HG03432 (cell line): ENCODE results near the gene MRPS2.
"Not testable (repeated sequence)": the region's sequence is repeated elsewhere in the genome, so short reads cannot be mapped to it uniquely, and the experiment has no call there.

Experiments
- ATAC-seq: cut with Tn5 transposase; IDR thresholded peaks from one replicate; pipeline ENCODE4 v1.9.1; 2021; ENCODE audit warnings: mild to moderate bottlenecking, moderate library complexity; ENCODE audit not compliant: unreplicated experiment

MRPS2 gene

DNA sequence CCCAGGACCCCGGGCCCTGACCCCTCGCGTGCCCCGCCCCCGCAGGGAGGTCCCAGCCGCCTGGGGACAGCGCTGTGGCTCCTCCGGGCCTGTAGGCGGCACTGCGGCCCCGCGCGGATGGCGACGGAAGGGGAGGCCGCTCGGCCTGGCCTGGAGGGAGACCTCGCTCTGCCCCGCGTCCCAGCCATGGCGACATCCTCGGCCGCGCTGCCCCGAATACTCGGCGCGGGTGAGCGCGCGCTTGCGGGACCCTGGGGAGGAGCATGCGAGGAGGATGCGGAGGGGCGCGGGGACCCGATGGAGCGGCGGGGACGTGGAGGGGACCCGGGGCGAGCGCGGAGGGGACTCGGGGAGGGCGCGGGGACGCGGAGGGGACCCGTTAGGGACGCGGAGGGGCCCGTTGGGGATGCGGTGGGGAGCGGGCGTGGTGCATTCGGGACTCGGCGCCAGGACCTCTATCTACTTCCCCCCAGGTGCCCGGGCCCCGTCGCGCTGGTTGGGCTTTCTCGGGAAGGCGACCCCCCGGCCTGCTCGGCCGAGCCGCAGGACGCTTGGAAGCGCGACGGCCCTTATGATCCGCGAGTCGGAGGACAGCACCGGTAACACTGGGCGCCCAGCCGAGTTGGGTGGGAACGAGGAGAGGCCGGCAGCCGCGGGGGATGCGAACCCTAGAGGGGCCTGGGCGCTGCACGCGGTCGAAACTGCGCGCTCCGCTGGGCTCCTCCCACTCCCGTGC, at the start of gene MRPS2:
TSS of gene MRPS2 (plus strand) at position 158 of the 736 bp plus-strand sequence. CDS start at position 187, 29 bp downstream.
- ATAC-seq = peak; percentile 83

DNA sequence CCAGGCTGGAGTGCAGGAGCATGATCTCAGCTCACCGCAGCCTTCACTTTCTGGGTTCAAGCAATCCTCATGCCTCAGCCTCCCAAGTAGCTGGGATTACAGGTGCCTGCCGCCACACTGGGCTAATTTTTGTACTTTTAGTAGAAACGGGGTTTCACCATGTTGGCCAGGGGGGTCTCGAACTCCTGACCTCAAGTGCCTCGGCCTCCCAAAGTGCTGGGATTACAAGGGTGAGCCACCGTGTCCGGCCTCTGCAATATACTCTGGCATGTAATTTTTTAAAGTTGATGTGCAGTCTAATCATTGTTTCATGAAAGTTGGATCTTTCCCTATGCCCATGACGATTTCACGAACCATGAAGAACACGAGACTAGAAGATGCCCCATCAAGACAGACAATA, 49.5 kb upstream of the MRPS2 start:
- no peak for ATAC-seq

DNA sequence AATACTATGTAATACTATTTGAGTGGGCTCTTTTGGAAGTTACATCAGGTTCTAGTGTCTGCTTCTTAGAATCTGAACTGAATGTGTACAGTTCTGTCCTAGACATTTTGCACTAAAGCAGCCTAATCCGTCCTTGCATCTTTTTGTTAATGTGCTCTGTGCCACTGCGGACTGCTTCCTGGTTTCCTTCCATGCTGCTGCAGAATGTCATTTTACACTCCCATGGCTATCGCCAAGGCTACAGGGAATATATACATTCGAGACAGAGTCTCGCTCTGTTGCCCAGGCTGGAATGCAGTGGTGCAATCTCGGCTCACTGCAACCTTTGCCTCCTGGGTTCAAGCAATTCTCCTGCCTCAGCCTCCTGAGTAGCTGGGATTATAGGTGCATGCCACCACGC, 48.6 kb upstream of the MRPS2 start:
- not testable (repeated sequence) for ATAC-seq

DNA sequence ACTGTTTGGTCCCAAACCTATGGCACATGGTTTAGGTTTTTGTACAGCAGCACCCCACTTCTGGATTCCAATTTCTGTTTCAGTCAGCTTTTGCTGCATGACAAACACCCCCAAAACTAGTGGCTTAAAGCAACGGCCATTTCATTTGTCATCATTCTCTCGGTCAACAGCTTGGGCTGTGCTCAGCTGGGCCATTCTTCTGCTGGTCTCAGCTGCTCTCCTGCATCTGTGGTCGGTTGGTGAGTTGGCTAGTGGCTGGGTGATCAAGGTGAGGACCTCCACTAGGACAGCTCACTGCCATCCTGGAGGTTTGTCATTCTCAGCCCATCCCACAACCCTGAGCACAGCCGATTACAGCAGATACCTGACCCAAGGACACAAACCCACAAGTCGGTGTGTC, 45.7 kb upstream of the MRPS2 start:
- ATAC-seq = no peak

DNA sequence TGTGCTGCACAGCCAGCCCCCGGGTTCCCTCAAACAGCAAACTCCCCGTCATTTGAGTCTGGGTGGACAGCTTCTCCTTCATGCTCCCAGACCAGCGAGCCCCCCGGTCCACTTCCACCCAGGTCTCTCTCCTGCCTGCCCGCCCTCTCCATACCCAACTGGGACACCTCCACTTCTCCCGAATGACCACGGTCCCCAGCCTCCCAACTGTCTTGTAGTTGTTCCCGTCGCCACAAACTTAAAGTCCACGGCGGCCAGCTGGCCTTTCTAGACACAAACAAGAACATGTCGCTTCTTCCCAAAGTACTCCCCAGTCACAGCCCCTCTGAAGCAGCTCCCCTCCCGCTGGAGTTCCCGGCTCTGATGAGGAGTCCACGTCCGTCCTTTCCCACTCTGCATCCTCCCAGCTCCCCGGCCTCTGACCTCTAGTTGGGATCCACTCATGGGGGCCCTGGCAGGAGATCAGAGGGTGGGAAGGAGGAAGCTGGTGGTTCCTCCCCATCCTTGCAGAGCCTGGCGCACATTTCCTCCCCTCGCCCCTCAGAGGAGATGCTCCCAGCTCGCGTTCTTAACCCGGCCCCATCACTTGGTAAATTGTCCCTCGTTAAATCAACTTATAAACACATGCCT, 45.0 kb upstream of the MRPS2 start:
- ATAC-seq = no peak

DNA sequence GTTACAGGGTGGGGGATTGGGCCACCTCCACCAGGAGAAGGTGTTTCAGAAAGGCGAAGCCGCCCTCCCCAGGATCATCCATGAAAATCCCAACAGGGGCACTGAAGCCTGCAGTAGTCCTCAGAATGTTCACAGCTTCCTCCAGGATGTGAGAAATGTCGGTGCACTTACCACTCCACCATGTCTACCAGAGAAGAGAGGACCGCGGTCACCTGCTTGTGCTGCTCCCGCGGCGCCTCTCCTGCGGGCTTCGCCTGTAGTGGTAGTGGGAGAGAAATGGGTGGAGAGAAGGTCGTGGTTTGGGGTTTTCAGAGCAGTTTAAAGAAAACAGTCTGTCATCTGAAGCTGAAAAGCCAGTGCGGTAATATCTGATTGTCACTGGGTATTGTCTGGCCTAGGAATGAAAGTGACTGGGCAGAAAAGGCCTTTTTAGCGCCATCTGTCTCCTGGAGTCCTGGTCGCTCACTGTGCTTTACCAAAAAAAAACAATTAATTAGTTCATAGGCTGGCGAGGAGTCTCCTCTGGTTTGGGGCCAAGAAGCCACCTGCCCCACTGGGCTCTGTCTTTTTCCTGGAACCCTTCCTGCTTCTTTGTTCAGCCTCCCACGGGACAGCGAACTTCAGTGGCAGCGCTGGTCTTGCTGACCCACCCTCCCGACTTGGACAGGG, 43.9 kb upstream of the MRPS2 start:
- no peak for ATAC-seq

DNA sequence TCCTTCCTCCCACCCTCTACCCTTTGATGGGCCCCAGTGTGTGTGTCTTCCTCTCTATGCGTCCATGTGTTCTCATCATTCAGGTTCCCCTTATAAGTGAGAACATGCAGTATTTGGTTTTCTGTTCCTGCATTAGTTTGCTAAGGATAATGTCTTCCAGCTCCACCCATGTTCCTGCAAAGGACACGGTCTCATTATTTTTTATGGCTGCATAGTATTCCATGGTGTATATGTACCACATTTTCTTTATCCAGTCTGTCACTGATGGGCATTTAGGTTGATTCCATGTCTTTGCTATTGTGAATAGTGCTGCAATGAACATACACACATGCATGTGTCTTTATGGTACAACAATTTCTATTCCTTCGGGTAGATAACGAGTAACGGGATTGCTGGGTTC, 42.0 kb upstream of the MRPS2 start:
- ATAC-seq = not testable (repeated sequence)

DNA sequence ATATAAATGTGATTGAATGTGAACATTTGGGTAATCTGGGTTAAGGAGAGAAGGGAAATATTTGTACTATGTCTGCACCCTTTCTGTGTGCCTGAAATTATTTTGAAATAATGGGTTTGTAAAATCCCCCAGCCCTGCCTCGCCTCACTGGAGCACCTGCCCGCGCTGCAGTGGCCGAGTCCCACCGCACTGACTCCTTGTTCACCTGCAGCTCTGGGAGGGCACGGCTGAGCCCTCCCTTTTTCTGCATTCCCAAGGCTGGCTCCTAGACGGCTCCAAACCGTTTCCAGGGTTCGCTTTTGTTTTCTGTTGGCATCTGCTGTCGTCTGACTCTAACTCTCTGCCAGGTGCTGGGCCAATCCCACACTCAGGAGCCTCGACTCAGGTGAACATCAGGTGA, 38.5 kb upstream of the MRPS2 start:
- no peak for ATAC-seq

DNA sequence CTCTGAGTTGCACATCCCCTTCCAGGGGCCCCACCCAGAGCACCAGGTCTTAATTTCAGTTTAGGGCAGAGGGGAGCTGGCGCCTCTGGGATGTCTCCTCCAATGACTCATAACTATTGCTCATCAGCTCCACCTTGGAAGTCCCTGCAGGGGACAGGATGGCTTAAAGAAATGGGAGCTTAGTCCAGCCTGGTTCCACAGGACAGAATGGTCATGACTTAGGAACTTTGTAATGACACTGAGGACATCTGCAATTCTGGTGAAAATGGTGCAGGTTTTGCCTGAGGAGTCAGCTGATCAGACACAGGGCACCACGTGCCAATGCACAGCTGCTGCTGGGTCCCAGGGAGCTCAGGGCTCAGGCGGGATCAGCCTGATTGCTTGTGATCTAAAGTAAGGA, 37.3 kb upstream of the MRPS2 start:
- no peak for ATAC-seq

DNA sequence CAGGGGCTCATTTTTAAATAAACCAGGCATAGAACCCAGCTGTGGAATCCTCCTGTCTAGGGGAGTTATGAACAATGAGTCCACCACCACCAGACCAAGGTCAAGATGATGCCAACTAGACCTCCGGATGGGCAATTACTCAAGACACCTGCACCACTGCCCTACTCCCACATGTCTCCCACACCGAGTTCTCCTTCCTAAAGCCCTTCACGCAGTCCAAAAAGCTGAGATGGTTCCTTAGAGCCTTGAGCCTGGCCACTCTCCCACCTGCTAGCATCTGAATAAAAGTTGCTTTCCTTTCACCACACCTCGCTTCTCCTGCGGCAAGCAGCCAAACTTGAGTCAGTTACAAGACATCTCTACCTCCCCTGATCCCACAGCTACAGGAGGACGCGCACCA, 36.3 kb upstream of the MRPS2 start:
- no peak for ATAC-seq

DNA sequence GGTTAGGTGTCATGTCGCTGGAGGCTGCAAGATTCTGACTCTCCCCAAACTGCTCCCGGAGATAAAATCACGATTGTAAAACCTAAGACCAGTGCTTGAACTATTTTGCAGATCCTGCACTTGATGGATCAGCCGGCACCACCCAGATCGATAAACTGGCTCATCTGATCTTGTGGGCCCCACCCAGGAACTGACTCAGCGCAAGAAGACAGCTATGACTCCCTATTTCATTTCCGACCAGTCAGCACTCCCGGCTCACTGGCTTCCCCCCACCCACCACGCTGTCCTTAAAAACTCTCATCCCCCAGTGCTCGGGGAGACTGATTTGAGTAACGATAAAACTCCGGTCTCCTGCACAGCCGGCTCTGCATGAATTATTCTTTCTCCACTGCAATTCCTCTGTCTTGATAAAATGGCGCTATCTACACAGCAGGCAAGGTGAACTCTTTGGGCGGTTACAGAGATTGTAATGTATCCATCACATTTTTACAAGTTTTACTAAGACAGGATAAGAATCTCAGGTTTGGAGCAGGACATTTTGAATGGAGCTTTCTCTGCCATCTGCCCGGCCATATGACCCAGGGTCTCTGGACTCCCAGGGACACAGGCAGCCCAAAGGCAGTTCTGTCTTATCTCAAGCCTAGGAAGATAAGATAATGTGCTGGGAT, 31.5 kb upstream of the MRPS2 start:
- no peak for ATAC-seq

DNA sequence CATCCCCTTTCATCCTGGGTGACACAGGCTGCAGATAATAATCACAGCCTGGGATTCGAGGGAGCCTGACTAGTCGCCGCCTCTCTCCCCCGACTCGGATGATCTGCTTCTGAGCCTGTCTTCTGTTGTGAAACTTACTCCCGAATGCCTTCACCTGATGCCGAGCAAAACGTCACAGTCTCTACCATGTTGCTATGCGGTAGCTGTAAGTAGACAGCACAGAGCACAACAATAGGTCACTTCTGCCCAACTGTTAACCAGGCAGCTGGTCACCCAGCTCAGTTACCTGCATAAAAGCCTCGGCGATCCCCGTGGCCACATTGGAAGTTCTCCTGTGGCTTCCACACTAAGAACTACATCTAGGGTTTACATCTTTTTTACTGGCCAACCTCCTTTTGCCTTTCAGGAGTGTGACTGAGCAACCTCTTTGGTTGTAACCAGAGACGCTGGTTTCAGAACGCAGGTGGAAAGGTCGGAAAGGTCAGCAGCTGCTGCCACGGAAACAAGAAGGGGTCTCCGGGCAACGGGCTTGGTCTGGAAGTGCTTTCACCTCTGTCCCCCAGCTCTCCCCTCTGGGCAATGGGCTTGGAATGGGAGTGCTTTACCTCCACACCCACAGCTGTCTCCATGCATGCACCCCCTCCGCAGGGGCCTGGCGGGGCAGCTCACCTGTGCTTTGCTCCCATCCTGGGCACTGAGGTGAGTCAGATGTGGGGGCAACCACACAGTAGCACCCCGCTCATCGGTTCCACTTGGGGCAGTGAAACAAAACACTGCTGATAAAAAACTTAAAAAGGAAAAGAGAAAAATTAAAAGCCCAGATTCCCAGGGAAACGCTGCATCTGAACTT, 28.5 kb upstream of the MRPS2 start:
- no peak for ATAC-seq

DNA sequence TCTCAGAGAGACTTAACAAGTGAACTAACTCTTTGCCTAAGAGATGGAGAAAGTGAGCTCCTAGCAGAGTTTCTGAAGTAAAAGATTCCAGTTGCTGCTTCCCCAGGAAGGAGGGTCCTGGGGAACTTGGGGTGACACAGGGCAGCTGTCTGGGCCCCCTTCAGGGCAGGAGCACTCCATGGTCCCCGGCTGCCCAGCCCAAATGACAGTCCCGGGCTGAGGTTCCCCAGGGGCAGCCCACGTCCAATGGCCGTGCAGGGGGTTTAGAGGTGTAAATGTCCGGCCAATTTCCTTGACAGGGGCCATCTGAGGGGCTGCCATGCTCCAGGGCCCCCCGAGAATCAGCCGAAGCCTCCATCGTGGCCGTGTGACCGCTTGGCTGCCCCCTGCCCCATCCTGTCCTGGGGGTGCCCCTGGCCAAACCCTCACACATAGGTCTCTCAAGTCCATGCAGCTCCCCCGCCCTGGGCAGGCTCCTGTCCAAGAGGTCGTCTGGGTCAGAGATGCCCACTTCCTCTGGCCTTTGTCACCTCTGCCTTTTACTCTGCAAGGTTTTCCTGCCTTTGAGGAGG, 26.4 kb upstream of the MRPS2 start:
- ATAC-seq = no peak

DNA sequence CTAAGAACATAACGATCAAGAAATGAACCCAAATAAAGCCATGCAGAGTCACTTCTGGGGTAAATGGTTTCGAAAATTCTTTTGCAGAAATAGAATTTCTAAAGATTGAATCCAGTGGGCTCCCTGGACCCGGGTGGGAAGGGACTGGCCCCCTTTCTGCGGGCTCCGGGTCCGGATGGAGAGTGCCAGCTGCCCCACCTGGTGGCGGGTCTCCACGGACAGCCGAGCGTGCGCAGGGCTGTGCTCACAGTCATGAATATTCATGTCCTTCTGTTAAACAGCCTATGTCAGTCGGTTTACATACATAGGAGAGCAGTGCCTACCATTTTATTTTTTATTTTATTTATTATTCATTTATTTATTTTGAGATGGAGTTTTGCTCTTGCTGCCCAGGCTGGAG, 25.6 kb upstream of the MRPS2 start:
- no peak for ATAC-seq

DNA sequence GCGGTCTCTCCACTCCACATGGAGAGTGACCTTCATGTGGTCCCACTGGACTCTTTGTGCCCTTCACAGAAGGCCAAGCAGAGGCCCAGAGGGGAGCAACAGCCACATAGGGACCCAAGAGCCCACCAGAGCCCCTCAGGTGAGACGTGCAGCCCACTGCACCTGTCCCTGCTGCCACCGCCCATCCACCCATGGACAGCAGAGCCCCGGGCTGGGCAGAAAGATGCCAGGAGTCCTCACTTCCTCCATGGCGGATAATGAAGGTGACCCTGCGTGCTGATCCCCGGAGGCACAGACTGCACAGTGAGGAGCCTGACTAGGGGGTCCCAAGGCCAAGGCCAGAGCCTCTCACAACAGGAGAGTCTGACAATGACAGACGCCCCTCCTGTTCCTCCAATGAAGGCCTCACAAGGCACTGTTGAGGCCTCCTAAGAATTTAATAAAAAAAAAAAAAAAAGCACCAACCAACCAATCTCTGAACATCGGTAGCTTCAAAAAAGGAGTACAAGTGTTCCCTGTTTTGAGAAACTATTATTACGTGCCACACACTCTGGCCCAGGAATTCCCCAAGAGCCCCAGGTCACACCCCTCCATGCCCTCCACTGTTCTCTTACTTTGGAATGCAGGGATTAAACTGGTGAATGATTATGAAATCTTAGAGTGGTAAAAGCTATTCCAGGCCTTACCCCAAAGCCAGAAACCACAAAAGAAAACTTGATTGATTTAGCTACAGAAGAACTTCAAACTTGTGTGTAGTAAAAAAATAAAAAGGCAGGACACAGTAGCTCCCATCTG, 23.7 kb upstream of the MRPS2 start:
- ATAC-seq = no peak

DNA sequence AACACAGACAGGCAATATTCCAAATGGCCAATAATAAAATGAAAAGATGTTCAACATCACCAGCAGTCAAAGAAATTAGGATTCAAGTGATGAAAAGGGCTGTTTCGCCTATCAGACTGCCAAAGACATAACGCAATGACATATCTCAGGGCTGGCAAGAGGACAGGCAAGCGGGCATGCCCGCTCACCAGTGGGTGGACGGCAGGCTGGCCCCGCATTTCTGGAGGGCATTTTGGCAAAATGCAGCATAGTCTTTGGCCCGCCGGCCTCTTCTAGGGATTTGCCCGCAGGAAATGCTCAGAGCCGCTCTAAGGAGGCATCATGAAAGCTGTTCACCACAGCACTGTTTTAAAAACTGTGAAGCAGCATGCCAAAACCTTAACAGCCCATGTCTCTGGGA, 22.3 kb upstream of the MRPS2 start:
- ATAC-seq = no peak

DNA sequence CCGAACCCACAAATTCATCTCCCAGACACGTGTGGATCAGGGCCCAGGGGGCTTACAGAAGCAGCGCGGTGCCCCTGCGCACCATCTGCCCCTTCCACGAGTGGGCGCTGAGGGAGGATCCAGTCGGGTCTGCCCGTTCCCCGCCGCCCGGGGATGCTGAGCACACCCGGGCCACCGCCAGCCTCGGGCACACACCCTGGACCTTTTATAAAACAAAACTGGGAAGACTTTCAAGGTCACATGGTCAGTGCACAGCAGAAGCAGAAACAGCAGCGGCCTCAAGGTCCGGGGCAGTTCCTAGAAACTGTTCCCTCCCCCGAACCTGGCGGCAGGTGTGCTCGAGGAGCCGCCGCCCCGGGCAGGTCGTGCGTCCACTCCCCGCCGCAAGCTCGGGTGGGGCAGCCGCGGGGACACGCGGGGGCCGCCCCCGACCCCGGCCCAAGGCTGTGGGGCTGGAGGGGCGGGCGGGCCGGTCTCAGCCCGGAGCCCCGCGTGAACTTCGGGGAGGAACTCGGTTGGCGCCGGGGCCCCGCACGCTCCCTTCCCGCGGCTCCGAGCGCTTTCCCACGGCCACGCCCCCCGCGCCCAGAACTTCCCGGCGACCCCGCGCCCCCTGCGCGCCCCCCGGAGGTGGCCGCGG, 21.5 kb upstream of the MRPS2 start:
- no peak for ATAC-seq

DNA sequence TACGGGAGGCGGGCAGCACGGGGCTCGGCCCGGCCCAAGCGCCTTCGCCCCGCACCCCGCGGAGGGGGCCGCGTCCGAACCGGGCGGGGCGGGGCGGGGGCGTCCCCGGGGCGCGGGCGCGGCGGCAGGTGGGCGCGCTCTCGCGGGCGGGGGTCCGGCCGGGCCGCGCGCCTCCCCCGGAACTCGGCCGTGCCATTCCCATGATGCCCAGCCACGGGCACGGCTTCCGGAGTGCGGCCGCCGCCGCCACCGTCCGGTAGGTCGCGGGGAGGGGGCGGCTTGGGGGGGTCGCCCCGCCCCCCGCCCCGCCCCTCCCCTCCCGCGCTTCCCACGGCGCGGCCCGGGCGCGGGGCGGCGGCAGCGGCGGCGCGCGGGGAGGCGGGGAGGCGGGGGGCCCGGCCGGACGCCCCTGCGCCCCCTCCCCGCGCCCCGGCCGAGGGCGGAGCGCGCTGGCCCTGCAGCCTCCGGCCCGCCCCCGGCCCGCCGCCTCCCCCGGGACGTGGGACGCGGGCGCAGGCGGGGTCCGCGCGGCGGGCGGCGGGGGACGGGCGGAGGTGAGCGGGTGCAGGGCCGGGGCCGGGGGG, 20.9 kb upstream of the MRPS2 start, which contains the start of gene PPP1R26:
TSS of gene PPP1R26 (plus strand) at position 314 of the 584 bp plus-strand sequence. CDS start 4,729 bp downstream, outside the sequence.
- ATAC-seq = no peak
